ENCODE results near the gene MECP2. TPM values are rescaled to one million over a fixed set of nuclear protein-coding genes. Genes with fewer than 3 reads are reported as not detected.

Gene MECP2
- polyA plus RNA-seq, 1 donor (not counting 4 experiments of a cell fraction or from before 2014, with no cell fraction given), result 9.9 TPM

DNA sequence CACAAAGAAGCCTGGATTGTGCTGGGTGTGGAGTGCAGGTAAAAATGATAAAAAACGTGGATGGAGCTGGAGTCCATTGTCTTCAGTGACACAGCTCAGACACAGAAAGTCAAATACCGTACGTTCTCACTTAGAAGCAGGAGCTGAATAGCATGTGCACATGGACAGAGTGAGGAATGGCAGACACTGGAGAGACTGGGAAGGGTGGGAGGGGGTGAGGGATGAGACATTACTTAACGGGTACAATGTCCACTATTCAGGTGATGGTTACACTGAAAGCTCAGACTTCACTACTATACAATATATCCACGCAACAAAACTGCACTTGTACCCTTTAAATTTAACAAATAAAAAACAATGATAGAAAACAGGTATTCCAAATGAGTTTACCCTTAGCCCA is 59.8 kb downstream of the MECP2 start:
- dilution Hi-C loops (cut with MboI; ENCODE audit: extremely low pct_ligation_motif_present, low sequenced_read_pairs), result no loop called here
- Histone ChIP-seq H3K4me1 (ENCODE audit: control insufficient read depth, extremely low read depth, insufficient read depth, low read length) (no peaks in the 10 kb centered on the region), H4K20me1 (ENCODE audit: control insufficient read depth, extremely low read depth, insufficient read depth, low read length) (no peaks in the 10 kb centered on the region), H2AFZ (ENCODE audit: control insufficient read depth, low read length) (no peak overlapping the region), H3K9me1 (ENCODE audit: control insufficient read depth, extremely low read depth, insufficient read depth, low read length) (no peaks in the 10 kb centered on the region), H3K36me3 (ENCODE audit: control insufficient read depth in 2 of 2, extremely low read depth in 1 of 2, insufficient read depth in 2 of 2, low read length in 2 of 2) (no peaks in the 10 kb centered on the region), H3K9ac (ENCODE audit: control insufficient read depth, extremely low read depth, insufficient read depth, low read length) (no peak overlapping the region), H3K4me2 (ENCODE audit: control insufficient read depth, extremely low read depth, insufficient read depth, low read depth, low read length) (no peak overlapping the region), H3K27me3 (ENCODE audit: control insufficient read depth, extremely low read depth, insufficient read depth, low read length) (no peaks in the 10 kb centered on the region), H3K4me3 (ENCODE audit: control insufficient read depth in 2 of 3, extremely low read depth in 1 of 3, insufficient read depth in 2 of 3, low read depth in 1 of 3, low read length in 3 of 3) (no peak overlapping the region), H3K27ac (ENCODE audit: control insufficient read depth, insufficient read depth, low read length) (no peak overlapping the region), H3K9me3 (ENCODE audit: control insufficient read depth, low read depth, low read length) (no peaks in the 10 kb centered on the region), H3K79me2 (ENCODE audit: control insufficient read depth, insufficient read depth, low read length) (peaks cover 11% of the 10 kb centered on the region)
- FAIRE-seq (no peak), DNase-seq (ENCODE audit: low read depth, low spot score) (no peak)
- no peak for TF ChIP-seq EZH2 (IDR thresholded peaks at IDR 0.05; ENCODE audit: low read length)
- TF ChIP-seq, protein P1, sequence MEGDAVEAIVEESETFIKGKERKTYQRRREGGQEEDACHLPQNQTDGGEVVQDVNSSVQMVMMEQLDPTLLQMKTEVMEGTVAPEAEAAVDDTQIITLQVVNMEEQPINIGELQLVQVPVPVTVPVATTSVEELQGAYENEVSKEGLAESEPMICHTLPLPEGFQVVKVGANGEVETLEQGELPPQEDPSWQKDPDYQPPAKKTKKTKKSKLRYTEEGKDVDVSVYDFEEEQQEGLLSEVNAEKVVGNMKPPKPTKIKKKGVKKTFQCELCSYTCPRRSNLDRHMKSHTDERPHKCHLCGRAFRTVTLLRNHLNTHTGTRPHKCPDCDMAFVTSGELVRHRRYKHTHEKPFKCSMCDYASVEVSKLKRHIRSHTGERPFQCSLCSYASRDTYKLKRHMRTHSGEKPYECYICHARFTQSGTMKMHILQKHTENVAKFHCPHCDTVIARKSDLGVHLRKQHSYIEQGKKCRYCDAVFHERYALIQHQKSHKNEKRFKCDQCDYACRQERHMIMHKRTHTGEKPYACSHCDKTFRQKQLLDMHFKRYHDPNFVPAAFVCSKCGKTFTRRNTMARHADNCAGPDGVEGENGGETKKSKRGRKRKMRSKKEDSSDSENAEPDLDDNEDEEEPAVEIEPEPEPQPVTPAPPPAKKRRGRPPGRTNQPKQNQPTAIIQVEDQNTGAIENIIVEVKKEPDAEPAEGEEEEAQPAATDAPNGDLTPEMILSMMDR (optimal IDR thresholded peaks at IDR 0.05 in 1 of 3, IDR thresholded peaks at IDR 0.05 in 1 of 3, conservative IDR thresholded peaks at IDR 0.05 in 1 of 3; ENCODE audit: extremely low read depth in 1 of 3, insufficient read depth in 2 of 3, low read length in 3 of 3), result no peak

DNA sequence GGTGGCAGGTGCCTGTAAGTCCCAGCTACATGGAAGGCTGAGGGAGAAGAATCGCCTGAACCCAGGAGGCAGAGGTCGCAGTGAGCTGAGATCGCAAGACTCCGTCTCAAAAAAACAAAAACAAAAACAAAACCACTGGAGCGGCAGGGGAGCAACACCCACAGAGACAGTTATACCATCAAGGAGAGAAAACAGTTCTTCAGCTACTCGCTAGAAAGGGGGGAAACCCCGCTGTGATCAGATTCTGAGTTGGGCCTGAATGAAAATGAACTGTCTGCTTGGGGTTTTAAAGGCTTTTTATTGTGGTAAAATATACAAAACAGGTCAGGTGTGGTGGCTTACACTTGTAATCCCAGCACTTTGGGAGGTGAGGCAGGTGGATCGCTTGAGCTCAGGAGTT is 61.0 kb downstream of the MECP2 start:
- Histone ChIP-seq H4K20me1 (ENCODE audit: control insufficient read depth, extremely low read depth, insufficient read depth, low read length) (no peaks in the 10 kb centered on the region), H3K79me2 (ENCODE audit: control insufficient read depth, insufficient read depth, low read length) (peaks cover 11% of the 10 kb centered on the region), H3K27me3 (ENCODE audit: control insufficient read depth, extremely low read depth, insufficient read depth, low read length) (no peaks in the 10 kb centered on the region), H3K9me3 (ENCODE audit: control insufficient read depth, low read depth, low read length) (no peaks in the 10 kb centered on the region), H3K4me1 (ENCODE audit: control insufficient read depth, extremely low read depth, insufficient read depth, low read length) (no peaks in the 10 kb centered on the region), H3K36me3 (ENCODE audit: control insufficient read depth in 2 of 2, extremely low read depth in 1 of 2, insufficient read depth in 2 of 2, low read length in 2 of 2) (peaks cover 0 to 2% of the 10 kb centered on the region in 2 experiments), H3K4me2 (ENCODE audit: control insufficient read depth, extremely low read depth, insufficient read depth, low read depth, low read length) (no peak overlapping the region), H3K9me1 (ENCODE audit: control insufficient read depth, extremely low read depth, insufficient read depth, low read length) (no peaks in the 10 kb centered on the region), H3K4me3 (ENCODE audit: control insufficient read depth in 2 of 3, extremely low read depth in 1 of 3, insufficient read depth in 2 of 3, low read depth in 1 of 3, low read length in 3 of 3) (no peak overlapping the region), H3K27ac (ENCODE audit: control insufficient read depth, insufficient read depth, low read length) (no peak overlapping the region), H3K9ac (ENCODE audit: control insufficient read depth, extremely low read depth, insufficient read depth, low read length) (no peak overlapping the region), H2AFZ (ENCODE audit: control insufficient read depth, low read length) (no peak overlapping the region)
- TF ChIP-seq, protein P1 (optimal IDR thresholded peaks at IDR 0.05 in 1 of 3, IDR thresholded peaks at IDR 0.05 in 1 of 3, conservative IDR thresholded peaks at IDR 0.05 in 1 of 3; ENCODE audit: extremely low read depth in 1 of 3, insufficient read depth in 2 of 3, low read length in 3 of 3), result no peak
- TF ChIP-seq EZH2 (IDR thresholded peaks at IDR 0.05; ENCODE audit: low read length), result no peak
- no peak for DNase-seq (ENCODE audit: low read depth, low spot score)
- no peak for FAIRE-seq
- dilution Hi-C loops (cut with MboI; ENCODE audit: extremely low pct_ligation_motif_present, low sequenced_read_pairs), result no loop called here

Measured in keratinocyte (primary cell).